Measurements from ENCODE around the gene NRXN3.

DNA sequence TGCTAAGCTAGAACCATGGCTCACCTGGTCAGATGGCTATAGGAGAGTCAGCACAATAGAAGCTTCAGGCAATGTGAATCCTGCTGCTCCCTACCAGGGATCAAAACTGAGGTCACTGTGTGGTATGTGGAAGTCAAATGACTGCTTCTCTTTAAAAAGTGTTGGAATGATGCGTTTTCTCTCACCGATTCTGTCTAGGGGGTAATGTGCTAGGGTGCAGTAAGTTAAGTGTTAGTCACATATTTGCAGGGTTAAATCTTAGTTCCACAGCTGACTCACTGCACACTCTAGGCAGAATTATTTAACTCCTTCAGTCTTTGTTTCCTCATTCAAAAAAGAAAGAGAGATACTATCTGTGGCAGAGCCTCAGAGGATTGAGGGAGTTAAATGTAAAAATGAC lies 1344.5 kb downstream of the NRXN3 start:
- TF ChIP-seq, protein P1, sequence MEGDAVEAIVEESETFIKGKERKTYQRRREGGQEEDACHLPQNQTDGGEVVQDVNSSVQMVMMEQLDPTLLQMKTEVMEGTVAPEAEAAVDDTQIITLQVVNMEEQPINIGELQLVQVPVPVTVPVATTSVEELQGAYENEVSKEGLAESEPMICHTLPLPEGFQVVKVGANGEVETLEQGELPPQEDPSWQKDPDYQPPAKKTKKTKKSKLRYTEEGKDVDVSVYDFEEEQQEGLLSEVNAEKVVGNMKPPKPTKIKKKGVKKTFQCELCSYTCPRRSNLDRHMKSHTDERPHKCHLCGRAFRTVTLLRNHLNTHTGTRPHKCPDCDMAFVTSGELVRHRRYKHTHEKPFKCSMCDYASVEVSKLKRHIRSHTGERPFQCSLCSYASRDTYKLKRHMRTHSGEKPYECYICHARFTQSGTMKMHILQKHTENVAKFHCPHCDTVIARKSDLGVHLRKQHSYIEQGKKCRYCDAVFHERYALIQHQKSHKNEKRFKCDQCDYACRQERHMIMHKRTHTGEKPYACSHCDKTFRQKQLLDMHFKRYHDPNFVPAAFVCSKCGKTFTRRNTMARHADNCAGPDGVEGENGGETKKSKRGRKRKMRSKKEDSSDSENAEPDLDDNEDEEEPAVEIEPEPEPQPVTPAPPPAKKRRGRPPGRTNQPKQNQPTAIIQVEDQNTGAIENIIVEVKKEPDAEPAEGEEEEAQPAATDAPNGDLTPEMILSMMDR (conservative IDR thresholded peaks at IDR 0.05; ENCODE audit: low read length) = no peak
- TF ChIP-seq EZH2phosphoT487 (IDR thresholded peaks at IDR 0.05; ENCODE audit: borderline replicate concordance, low read depth, low read length) = no peak
